Epidermal melanocyte (primary cell): Measurements from ENCODE around the gene KIF26B.
"Not testable (repeated sequence)": the region's sequence is repeated elsewhere in the genome, so short reads cannot be mapped to it uniquely, and the experiment has no call there.

Source experiments
- DNase-seq: peaks from one replicate; pipeline ENCODE4 v3.0.0; 2011; ENCODE audit warnings: low spot score; ENCODE audit not compliant: insufficient read length

KIF26B gene

DNA sequence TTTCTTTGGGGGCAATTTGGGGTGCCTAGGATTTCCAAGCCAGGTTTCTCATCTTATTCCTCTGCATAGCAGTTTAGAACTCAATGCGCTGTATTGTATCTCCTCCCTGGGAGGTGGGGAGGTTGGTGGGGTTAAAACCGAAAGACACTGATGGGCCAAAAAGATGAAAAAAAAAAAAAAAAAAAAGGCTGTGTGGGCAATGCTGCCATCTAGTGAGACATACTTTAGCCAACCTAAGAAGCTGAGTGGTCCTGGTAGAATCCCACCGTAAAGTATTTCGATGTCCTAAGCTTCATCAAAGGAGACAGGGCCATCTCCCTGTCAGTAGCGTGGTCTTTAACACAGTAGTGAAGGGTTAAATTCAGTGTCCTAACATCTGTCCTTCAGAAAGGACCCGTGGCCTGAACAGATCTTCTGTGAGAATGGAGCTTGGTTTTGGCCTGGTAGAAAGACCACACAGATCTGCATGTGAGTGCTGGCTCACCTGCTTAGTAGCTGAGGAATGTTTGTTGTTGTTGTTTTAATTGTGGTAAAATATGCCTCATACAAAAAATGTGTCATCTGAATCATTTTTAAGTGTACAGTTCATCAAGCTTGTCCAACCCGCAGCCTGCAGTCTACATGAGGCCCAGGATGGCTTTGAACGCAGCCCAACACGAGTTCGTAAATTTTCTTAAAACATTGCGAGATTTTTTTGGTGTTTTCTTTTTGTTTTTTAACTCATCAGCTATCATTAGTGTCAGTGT, 226.2 kb downstream of the KIF26B start:
- no peak for DNase-seq

DNA sequence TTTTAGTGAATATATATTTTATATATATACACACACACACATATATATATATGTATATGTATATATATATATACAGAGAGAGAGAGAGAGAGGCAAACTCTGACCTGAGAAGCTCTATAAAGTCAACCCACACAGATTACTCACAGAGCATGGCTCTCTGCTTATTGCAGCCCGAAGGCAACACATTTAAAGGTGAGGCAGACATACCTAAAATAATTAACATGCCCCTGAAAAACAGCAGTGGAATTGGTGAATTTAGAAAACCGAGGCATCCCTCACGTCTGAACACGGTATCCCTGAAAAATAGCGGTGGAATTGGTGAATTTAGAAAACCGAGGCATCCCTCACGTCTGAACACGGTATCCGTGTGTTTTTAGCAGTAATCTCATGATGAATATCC, 228.2 kb downstream of the KIF26B start:
- no peak for DNase-seq

DNA sequence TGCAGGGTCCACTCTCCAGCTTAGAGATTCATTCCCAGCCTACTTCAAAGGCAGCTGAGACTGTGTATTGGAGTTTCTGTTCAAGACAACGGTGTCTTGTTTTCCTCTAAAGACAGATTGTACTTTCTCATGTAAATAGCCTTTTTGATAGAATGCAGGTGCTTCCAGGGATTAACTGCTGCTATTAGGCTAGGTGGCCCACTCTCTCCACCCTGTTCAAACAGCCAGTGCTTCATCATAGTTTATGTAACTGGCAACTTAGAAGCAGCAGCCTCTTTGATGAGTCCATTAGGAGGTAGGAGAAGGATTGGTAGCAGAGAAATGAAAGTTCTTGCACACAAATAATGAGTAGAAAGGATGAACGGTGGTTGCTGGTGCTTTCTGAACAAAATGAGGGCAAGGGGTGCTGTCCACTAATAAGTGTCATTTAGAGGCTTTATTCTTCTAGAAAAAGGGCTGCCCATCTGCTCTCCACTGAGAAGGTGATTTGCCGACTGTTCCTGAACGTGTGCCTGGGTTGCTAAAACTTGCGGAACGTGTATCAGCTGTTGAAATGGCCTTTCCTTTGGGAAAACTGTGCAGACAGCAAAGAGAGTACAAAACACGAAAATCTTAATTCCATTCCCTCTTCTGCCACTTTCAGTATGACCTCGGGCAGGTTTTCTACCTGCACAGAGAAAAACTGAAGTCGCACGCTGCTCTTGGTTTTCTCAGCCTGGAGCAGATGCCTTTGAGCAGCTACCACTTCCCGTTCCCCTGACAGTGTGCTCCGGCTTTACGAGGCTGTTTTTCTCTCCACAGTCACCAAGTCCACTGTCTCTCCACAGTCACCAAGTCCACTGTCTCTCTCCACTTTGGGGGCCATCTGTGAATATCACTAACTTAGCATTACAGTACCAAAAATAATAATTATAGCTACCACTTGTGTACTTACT, 228.9 kb downstream of the KIF26B start:
- no peak for DNase-seq

- no peak for DNase-seq
Measured at GRCh38 chr1:245386297-245386971, 231.6 kb downstream of the KIF26B start.

GRCh38 chr1:245388687-245389086, 233.9 kb downstream of the KIF26B start:
- no peak for DNase-seq

GRCh38 chr1:245389873-245390272, 235.1 kb downstream of the KIF26B start:
- DNase-seq: no peak

DNA sequence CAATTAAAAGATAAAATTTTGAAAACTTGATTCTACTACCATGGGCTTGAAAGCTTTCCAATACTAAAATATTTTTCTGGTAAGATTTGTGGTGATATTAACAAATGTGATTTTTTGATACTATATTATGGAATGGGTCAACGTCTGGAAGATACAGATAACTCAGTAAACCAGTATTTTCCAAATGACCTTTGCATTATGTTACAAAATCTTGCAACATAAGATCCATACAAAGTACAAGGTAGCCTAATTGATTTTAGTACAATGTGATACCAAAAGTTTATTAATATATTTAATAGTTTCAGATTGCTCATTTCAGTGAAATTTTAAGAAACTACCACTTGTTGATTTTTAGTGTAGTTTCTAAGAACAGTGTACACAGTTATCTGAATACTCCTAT, 236.2 kb downstream of the KIF26B start:
- no peak for DNase-seq

- DNase-seq: no peak
Measured at GRCh38 chr1:245393694-245394093, 238.9 kb downstream of the KIF26B start.

GRCh38 chr1:245395680-245396079, 240.9 kb downstream of the KIF26B start:
- no peak for DNase-seq

DNA sequence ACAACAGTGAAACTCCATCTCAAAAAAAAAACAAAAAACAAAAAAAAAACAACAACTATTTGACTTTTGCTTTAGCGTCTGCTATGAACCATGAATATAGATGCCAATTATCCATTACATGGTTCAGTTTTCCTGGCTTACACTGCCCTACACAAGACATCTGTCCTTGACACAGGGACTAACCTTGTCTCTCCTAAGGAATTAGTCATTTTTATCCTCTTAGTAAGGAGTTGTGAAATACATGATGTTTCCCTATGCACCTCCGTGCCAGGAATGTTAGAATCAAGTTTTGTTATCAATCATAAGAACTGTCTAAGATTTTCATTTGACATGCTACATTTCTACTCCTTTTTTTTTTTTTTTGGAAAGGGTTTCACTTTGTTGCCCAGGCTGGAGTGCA, 241.8 kb downstream of the KIF26B start:
- no peak for DNase-seq

DNA sequence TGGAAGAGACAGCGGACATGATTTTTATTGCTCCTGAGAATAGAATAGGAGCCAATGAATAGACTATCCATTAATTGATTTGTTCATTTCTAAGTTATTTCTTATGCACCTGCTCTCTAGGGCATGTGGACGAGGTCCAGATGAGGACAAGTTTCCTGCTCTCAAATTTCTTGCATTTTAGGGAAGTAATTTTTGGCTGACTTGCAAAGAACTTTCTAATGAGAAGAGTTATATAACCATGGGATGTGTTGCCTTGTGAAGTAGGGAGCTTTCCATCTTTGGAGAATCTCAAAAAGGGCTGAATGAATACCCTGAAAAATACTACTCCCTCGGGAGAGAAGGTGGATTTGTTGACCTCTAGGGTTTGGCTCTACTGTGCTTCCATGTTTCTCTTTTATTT, 243.0 kb downstream of the KIF26B start:
- no peak for DNase-seq

DNA sequence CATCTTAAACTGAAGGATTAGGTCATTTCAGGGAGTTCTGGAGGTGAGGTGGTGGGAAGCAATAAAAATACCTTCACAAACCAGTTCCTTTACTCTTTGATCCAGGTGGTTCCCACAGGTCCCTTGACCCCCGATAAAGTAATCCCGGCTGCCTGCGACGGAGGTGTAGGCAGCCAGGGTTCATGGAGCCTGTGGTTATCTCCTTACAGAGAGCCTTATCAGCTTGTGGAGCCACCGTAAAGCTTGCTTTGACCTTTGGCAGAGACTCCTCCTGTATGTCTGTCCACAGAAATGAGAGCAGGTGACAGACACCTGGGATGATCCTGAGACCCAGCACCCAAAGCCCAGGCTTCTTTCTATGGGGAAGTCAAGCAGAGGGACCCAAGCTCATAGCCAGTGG, 243.4 kb downstream of the KIF26B start:
- DNase-seq: no peak

DNA sequence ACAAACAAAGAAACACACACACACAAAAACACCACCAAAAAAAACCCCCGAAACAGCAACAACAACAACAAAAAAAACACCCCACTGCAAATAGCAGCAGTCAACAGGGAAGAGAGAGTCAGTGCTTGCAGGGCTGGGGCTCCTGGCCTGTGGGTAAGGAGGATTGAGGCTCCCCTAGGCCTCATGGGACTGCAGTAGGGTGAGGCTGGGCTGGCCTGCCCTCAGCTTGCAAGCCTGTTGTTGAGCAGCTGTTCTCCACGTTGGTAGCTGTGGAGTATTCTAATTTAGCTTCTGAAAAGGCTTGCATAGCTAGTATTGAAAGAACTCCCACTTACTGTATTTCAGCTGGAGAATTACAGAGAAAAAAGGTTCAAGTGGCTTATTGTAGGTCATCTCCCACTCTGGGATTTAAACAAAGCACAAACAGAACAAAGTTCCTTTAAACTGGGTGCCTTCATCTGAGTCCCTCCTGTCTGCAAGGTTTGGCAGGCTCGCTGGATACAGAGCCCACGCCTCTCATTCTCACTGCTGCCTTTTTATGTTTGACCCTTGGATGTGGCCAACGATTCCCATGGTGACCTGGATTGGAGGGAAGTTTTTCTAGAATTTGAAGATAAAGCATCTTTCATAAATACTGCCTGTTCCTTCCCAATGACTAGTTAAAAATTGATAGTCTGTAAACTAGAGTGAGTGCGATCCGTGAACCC, 247.2 kb downstream of the KIF26B start:
- DNase-seq: no peak

GRCh38 chr1:245402998-245403397, 248.2 kb downstream of the KIF26B start:
- not testable (repeated sequence) for DNase-seq

- no peak for DNase-seq
Measured at GRCh38 chr1:245404527-245404926, 249.7 kb downstream of the KIF26B start.

DNA sequence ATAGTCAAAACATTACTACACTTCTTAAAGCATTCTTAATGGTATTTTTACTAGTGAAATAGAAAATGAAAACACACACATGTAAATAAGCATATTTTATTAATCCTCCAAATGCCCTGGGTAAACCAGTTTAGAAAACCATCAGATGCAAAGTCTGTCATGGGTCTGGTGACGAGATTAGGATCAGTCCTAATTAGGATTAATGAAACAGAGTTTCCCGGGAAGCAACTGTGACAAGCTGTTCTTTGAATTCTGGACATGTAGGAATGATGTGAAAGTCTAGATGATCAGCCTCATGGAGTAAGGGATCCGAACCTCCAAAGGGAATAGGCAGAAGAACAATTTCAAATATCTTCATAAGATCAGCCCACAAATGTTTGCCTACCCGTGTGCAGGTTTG, 250.2 kb downstream of the KIF26B start:
- no peak for DNase-seq

- no peak for DNase-seq
Measured at GRCh38 chr1:245406426-245406825, 251.6 kb downstream of the KIF26B start.

DNA sequence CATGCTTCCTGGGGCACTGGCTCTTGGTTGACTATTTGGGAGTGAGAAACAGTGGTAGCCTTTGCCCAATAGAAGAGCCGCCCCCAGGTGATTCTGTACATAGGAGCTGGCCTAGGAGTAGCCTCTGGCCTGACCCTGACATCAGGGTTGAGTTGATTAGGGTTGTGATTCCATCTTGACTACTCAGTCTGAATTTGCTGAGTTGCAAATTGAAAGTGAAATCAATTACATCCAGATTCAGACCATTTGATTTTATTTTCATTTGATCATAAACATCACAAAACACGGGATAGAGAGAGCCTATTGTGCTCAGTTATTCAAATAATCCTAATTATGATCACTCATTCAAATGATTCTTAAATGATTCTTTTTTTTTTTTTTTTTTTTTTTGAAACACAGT, 253.2 kb downstream of the KIF26B start:
- no peak for DNase-seq

DNA sequence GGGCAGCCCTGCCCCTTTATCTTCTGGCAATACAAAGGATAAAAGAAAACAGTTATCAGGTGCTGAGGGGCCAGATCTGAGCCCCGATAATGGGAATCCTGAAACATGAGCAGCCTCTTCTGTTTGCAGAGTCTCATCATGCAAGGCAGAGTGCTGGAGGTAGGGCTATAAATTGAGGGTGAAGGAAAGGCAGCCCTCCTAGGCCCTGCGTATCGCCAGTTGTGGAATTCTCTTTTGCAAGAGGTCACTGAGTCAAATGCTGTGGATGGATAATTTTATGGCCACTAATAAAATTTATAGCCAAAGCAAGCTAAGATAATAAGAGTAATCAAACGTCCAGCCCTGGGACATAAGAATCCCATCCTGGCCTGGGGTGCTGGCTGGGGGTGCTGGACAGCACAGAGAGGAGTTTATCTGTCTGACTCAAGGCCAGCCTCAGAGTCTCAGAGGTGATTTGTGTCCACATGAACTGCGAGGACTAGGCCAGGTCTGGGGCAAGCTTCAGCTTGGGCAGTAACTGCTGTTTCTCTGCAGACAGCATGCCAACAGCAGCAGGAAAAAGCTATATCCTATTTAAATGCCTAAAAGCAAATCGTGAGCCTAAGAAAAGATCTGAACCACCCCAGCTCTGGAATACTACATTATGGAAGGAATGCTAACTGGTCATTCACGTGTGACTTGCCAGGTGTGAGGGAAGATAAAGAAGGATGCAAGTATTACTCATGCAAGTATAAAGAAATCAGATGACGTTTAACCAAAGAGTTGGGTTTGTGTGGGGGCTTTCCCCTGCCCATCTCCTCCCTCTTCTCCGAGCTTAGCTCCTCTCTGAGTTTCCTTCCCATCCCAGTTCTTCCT, 254.8 kb downstream of the KIF26B start:
- DNase-seq: no peak

DNA sequence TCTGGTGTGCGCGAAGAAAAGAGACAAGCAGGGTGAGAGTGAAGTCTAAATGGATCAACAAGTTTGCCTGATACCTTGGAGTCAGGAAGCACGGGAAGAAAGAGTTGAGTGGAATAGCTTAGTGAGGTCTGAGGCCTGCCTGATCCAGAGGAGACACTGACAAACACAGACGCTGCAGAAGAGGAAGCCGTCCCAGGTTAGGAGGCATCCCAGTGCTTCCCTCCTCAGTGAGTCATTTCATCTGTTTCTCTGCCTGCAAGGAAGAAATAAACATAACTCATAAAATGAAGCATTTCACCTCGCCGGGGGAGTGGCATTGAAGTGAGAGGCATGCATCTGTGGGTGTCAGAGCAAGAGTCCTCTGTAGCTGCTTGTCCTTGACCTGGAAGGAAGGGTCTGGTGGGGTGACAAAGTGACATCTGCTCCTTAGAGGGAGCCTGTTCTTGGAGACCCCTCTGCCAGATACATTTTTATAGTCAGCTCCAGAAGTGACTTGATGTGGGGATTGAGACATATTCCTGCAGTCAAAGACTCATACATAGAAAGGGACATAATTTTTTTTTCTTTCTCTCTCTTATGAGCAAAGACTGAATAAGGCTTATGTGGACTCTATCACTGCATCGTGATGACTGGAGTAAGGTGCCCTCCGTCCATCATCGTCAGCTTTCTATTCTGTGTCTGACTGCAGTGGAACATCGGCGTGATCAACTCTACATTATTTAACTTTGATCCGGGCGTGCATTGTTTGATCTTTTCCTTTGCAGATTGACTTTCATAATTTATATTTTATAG, 256.7 kb downstream of the KIF26B start:
- DNase-seq: no peak
